Ectodermal cell (in vitro differentiated cells): ENCODE data around the gene CRTC1.
"Not testable (repeated sequence)": the region's sequence is repeated elsewhere in the genome, so short reads cannot be mapped to it uniquely, and the experiment has no call there.

Experiments used
- H3K27ac ChIP-seq: 2 replicates; pipeline ENCODE4 v1.7.0; 2013; ENCODE audit warnings: mild to moderate bottlenecking, low read depth, low read length; ENCODE audit not compliant: insufficient read depth, poor library complexity, severe bottlenecking
- H3K27me3 ChIP-seq: 2 replicates; pipeline ENCODE4 v1.7.0; 2013; ENCODE audit warnings: mild to moderate bottlenecking, low read length; ENCODE audit not compliant: insufficient read depth, control insufficient read depth, poor library complexity, severe bottlenecking
- H3K36me3 ChIP-seq: one replicate; pipeline ENCODE4 v1.7.0; 2013; ENCODE audit warnings: low read length; ENCODE audit not compliant: control insufficient read depth, insufficient read depth
- H3K4me1 ChIP-seq: one replicate; pipeline ENCODE4 v1.7.0; 2013; ENCODE audit warnings: low read length; ENCODE audit not compliant: control insufficient read depth, insufficient read depth
- H3K4me3 ChIP-seq: 2 replicates; pipeline ENCODE4 v1.7.0; 2013; ENCODE audit warnings: low read depth, low read length, control low read depth; ENCODE audit not compliant: insufficient read depth
- H3K9me3 ChIP-seq: 2 replicates; pipeline ENCODE4 v1.7.0; 2013; ENCODE audit warnings: mild to moderate bottlenecking, low read length, moderate library complexity; ENCODE audit not compliant: control insufficient read depth
- WGBS, 2 experiments: methylation state at CpG; one replicate each; pipeline ENCODE4 v1.1.7; 2013; ENCODE audit warnings: missing lambda C conversion rate in 2 of 2; 5-methylcytosine and 5-hydroxymethylcytosine counted together

The CRTC1 gene

DNA sequence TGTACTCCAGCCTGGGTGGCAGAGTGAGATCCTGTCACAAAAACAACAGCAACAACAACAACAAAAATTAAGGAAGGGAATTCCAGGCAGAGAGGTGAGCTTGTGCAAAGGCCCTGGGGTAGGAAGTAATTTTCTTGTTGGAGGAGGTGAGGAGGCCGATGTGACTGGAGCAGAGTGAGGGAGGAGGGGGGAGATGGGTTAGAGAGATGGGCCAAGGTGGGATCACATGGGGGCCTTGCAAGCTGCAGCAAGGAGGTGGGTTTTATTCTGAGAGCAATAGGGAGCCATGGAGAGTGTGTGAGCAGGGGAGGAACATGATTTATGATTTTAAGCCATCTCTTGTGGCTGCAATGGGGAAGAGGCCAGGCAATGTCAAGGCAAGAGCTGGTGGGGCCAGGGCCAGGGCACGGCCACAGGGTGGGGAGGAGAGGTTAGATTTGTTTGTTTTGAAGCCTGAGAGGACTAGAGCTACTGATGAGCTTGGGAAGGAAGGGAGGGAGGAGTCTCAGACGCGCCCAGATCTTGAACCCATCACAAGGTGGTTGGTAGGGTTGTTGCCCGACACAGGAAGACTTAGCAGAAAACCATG lies 120.2 kb downstream of the CRTC1 start:
- WGBS, 2 experiments, result 89 to 92% methylated on average over 5 of the region's 5 CpGs
- H3K4me1 ChIP-seq, result no peaks in the 10 kb centered on the region
- peaks cover 43% of the 10 kb centered on the region for H3K27me3 ChIP-seq
- H3K36me3 ChIP-seq, result no peaks in the 10 kb centered on the region
- no peak overlapping the region for H3K27ac ChIP-seq
- H3K9me3 ChIP-seq, result no peaks in the 10 kb centered on the region
- no peak overlapping the region for H3K4me3 ChIP-seq

DNA sequence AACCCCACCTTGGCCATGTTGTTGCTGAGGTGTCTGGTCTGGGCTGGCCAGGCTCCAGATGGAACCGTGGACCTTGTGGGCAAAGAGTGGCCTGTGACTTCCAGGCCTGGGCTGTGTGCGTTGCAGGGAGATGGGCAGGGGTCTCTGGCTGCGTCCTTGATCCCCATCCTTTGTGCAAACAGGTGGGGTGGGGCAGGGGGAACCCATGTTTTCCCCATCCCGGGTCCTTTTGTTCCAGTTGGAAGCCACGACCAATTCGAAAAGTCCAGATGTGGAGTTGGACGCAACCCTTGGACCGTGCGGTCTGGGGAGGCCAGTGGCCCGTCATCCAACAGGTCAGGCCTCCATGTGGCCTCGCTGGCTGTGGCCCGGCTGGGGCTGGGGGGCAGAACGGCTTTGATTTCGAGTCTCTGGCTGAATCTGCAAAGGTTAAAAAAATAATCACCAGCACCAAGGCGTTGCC lies 120.7 kb downstream of the CRTC1 start:
- no peaks in the 10 kb centered on the region for H3K9me3 ChIP-seq
- H3K27me3 ChIP-seq, result peaks cover 43% of the 10 kb centered on the region
- no peaks in the 10 kb centered on the region for H3K4me1 ChIP-seq
- no peak overlapping the region for H3K4me3 ChIP-seq
- no peak overlapping the region for H3K27ac ChIP-seq
- H3K36me3 ChIP-seq, result no peaks in the 10 kb centered on the region
- WGBS, 2 experiments, result 91% methylated on average over 15 of the region's 15 CpGs

DNA sequence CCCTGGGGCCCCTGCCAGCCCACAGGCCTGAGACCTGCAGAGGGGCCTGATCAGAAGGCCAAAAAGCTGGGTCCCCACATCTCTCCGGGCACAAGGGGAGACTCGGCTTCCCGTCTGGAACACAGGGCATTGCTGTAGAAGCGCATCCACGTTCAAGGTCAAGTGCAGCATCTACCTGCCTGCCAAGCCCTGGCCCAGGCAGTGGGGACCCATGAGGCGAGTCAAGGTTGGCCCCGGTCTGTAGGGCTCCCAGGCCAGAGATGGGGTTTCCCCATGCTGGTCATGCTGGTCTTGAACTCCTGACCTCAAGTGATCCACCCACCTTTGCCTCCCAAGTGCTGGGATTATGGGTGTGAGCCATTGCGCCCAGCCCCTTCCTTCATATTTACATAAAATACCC lies 121.2 kb downstream of the CRTC1 start:
- Histone ChIP-seq H3K27ac (no peak overlapping the region), H3K4me1 (no peaks in the 10 kb centered on the region), H3K27me3 (peaks cover 43% of the 10 kb centered on the region), H3K4me3 (no peak overlapping the region), H3K9me3 (no peaks in the 10 kb centered on the region), H3K36me3 (no peaks in the 10 kb centered on the region)
- 85 to 88% methylated on average over 8 of the region's 8 CpGs for WGBS, 2 experiments

DNA sequence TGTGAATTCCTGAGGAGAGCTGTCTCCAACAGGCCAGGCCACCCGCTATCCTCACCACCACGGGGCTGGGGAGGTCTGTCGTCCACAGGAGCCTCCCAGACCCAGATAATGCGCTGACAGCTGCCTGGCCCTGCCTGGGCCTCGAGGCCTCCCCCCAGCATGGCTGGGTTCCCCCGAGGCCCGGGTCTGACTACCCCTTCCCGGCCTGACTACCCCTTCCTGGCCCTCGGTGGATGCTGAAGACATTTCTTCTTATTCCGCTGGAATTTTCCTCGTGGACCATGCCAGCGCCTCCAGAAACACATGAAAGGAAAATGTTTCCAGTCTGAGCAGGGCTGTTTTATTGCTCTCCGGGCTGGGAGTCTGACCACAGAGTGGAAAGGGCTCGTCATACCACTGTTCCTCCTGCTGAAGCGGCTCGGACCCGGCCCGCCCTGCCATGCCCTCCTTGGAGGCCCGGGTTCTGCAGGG lies 124.4 kb downstream of the CRTC1 start:
- H3K27me3 ChIP-seq, result peaks cover 35% of the 10 kb centered on the region
- no peaks in the 10 kb centered on the region for H3K9me3 ChIP-seq
- WGBS, 2 experiments, result 83 to 87% methylated on average over 19 of the region's 19 CpGs
- no peak overlapping the region for H3K27ac ChIP-seq
- no peaks in the 10 kb centered on the region for H3K4me1 ChIP-seq
- H3K36me3 ChIP-seq, result no peaks in the 10 kb centered on the region
- no peak overlapping the region for H3K4me3 ChIP-seq

DNA sequence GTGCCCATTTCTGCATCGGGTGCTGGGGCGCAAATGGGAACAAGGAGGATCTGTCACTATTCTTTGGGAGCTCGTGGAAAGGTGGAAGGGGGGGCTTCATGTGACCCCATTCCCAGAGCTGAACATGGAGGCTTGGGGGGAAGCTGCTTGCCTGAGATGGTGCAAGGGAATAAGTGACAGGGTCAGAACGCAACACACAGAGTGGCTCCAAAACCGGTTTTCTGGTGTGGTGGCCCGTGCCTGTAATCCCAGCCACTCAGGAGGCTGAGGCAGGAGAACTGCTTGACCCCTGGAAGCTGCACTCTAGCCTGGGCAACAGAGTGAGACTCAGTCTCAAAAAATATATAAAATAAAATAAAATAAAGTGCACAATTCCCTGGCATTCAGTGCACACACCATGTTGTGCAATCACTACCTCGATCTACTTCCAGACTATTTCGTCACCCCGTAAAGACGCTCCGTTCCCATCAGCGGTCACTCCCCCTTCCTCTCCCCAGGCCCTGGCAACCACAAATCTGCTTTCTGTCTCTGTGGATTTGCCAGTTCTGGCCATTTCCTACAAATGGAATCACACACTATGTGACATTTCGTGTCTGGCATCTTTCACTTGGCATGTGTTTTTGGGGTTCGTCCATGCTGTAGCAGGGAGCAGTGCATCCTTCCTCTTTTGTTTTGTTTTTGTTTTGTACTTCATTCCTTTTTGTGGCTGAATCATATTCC lies 125.8 kb downstream of the CRTC1 start:
- Histone ChIP-seq H3K9me3 (no peaks in the 10 kb centered on the region), H3K36me3 (no peaks in the 10 kb centered on the region), H3K4me1 (no peaks in the 10 kb centered on the region), H3K4me3 (no peak overlapping the region), H3K27ac (no peak overlapping the region), H3K27me3 (peaks cover 49% of the 10 kb centered on the region)
- WGBS, 2 experiments, result 85 to 87% methylated on average over 14 of the region's 14 CpGs

DNA sequence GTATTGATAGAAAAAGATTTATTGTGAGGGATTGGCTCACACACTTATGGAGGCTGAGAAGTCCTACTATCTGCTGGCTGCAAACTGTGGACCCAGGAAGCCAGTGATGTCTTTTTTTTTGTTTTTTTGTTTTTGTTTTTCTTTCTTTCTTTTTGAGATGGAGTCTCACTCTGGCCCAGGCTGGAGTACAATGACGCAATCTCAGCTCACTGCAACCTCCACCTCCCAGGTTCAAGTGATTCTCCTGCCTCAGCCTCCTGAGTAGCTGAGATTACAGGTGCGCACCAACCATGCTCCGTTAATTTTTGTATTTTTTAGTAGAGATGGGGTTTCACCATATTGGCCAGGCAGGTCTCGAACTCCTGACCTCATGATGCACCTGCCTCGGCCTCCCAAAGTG lies 128.2 kb downstream of the CRTC1 start:
- not testable (repeated sequence) for H3K27ac ChIP-seq, H3K9me3 ChIP-seq, H3K4me3 ChIP-seq, H3K4me1 ChIP-seq, H3K36me3 ChIP-seq
- WGBS, 2 experiments, result 89 to 93% methylated on average over 5 of the region's 5 CpGs
- peaks cover 51% of the 10 kb centered on the region for H3K27me3 ChIP-seq

DNA sequence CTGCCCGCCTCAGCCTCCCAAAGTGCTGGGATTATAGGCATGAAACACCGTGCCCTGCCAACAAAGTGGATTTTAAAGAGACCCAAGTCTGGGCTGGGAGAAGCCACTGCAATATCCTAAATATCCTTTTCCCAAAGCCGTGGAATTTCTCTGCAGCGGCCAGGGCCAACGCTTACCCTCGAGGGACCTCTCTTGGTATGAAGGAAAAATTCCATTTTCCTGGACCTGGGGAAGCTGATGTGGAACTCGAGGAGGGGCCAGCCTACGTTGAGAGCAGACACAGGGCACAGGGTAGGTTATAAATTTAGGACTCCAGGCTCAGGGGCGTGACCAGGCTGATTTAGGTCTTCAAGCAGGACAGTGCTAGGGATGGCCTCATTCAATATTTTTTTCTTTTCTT lies 130.6 kb downstream of the CRTC1 start:
- H3K36me3 ChIP-seq, result no peaks in the 10 kb centered on the region
- no peak overlapping the region for H3K4me3 ChIP-seq
- no peak overlapping the region for H3K27ac ChIP-seq
- 86 to 90% methylated on average over 9 of the region's 9 CpGs for WGBS, 2 experiments
- H3K9me3 ChIP-seq, result no peaks in the 10 kb centered on the region
- no peaks in the 10 kb centered on the region for H3K4me1 ChIP-seq
- peaks cover 36% of the 10 kb centered on the region for H3K27me3 ChIP-seq

DNA sequence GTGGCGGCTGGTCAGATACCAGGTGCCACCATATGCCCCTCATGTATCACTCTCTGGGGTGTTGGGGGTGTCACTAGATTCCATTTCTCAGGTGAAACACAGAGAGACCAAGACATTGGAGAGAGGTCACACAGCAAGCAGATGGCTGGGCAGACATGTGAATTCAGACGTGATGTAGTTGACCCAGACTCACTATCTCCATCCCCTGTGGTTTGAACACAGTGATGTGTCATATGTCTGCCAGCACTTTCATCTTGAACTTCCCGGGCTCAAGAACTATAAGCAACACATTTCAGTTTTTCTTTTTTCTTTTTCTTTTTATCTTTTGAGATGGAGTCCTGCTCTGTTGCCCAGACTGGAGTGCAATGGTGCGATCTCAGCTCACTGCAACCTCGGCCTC lies 132.2 kb downstream of the CRTC1 start:
- no peaks in the 10 kb centered on the region for H3K36me3 ChIP-seq
- no peaks in the 10 kb centered on the region for H3K4me1 ChIP-seq
- 90 to 91% methylated on average over 5 of the region's 5 CpGs for WGBS, 2 experiments
- H3K27ac ChIP-seq, result no peak overlapping the region
- no peaks in the 10 kb centered on the region for H3K9me3 ChIP-seq
- no peak overlapping the region for H3K4me3 ChIP-seq
- peaks cover 29% of the 10 kb centered on the region for H3K27me3 ChIP-seq

DNA sequence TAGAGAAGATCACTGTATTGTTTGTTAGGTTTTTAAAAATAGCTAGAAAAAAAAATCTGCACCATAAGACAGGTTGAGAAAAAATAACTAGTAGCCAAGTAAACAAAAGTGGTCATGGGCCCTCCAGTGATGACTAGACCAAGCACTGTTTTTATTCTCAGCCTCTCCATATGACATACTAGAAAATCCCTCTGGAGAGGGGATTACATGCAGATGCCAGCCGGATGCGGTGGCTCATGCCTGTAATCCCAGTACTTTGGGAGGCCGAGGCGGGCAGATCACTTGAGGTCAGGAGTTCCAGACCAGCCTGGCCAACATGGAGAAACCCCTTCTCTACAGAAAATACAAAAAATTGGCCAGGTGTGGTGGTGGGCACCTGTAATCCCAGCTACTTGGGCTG lies 133.2 kb downstream of the CRTC1 start:
- WGBS, 2 experiments, result 80 to 85% methylated on average over 4 of the region's 4 CpGs
- not testable (repeated sequence) for H3K36me3 ChIP-seq, H3K27ac ChIP-seq, H3K4me1 ChIP-seq, H3K9me3 ChIP-seq, H3K4me3 ChIP-seq
- H3K27me3 ChIP-seq, result peaks cover 25% of the 10 kb centered on the region

DNA sequence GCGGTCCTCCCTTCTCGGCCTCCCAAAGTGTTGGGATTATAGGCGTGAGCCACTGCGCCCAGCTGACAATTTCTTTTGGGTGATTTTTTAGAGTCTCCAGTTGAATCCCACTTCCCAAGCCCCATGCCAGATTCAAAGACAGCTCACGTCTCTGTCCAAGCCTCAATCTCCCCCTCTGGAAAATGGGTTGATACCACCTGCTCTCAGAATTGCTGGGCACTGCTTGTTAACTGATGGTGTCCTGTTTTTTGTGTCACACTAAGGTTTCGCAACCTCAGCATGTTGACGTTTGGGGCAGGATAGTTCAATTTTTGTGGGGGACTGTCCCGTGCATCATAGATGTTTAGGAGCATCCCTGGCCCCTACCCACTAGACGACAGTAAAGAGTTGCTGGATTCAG lies 134.1 kb downstream of the CRTC1 start:
- peaks cover 19% of the 10 kb centered on the region for H3K27me3 ChIP-seq
- no peaks in the 10 kb centered on the region for H3K4me1 ChIP-seq
- H3K9me3 ChIP-seq, result no peaks in the 10 kb centered on the region
- H3K4me3 ChIP-seq, result no peak overlapping the region
- 90 to 92% methylated on average over 9 of the region's 9 CpGs for WGBS, 2 experiments
- no peaks in the 10 kb centered on the region for H3K36me3 ChIP-seq
- H3K27ac ChIP-seq, result no peak overlapping the region
